Naive thymus-derived CD8-positive, alpha-beta T cell (primary cell): ENCODE results near the gene SARS1. TPM values are rescaled to one million over a fixed set of nuclear protein-coding genes. Genes with fewer than 3 reads are reported as not detected.
"Not testable (repeated sequence)": the region's sequence is repeated elsewhere in the genome, so short reads cannot be mapped to it uniquely, and the experiment has no call there.

ENCODE experiments used
- ATAC-seq, 2 donors: fragments of 150-1000 bp; cut with Tn5 transposase in 1 of 2; sonication (Bioruptor Pico), chemical (Tn5 transposase) in 1 of 2; 1 replicate in 1 of 2; 2 replicates in 1 of 2; pipeline ENCODE4 v1.10.0; 2021; ENCODE audit warnings: mild to moderate bottlenecking in 2 of 2, moderate library complexity in 2 of 2
- POLR2A ChIA-PET: fragments of 350-600 bp; sonication (Branson Sonifier 250); formaldehyde crosslinking; loops from one replicate; lab custom pipeline; 2021; ENCODE audit warnings: antibody characterized with exemption; lab: Charles Lee
- DNase-seq, 10 donors: peaks; one replicate each; pipeline versions ENCODE4 v3.0.0 to v3.0.0-alpha.2; 2020 to 2022
- H3K27ac Mint-ChIP-seq, 10 donors: one replicate each; pipeline ENCODE4 v1.8.0; 2020 to 2022; ENCODE audit warnings: mild to moderate bottlenecking in 10 of 10, mixed read lengths in 10 of 10, moderate library complexity in 4 of 10, inconsistent platforms in 1 of 10
- H3K27me3 Mint-ChIP-seq, 5 donors: one replicate each; pipeline ENCODE4 v1.8.0; 2021 to 2022; ENCODE audit warnings: mixed read lengths in 5 of 5
- H3K36me3 Mint-ChIP-seq, 3 donors: one replicate each; pipeline ENCODE4 v1.8.0; 2020 to 2022; ENCODE audit warnings: mixed read lengths in 3 of 3, mild to moderate bottlenecking in 2 of 3, inconsistent platforms in 1 of 3
- H3K4me1 Mint-ChIP-seq, 4 donors: one replicate each; pipeline ENCODE4 v1.8.0; 2021 to 2022; ENCODE audit warnings: mixed read lengths in 4 of 4
- H3K4me3 Mint-ChIP-seq, 10 donors: one replicate each; pipeline ENCODE4 v1.8.0; 2020 to 2022; ENCODE audit warnings: mild to moderate bottlenecking in 10 of 10, mixed read lengths in 10 of 10, moderate library complexity in 6 of 10, inconsistent platforms in 1 of 10
- H3K9me3 Mint-ChIP-seq, 9 donors: one replicate each; pipeline ENCODE4 v1.8.0; 2020 to 2022; ENCODE audit warnings: mixed read lengths in 9 of 9, mild to moderate bottlenecking in 3 of 9, inconsistent platforms in 1 of 9, moderate library complexity in 1 of 9
- polyA plus RNA-seq, 3 donors: library from polyadenylated mRNA; unstranded; fragments of 300-500 nt; fragmentation: Illumina TruSeq; gene quantifications; one replicate each; pipeline ENCODE4 v1.2.3, GENCODE V29; 2021
- total RNA-seq, 8 experiments: library from RNA in 2 of 8; stranded (reverse) in 2 of 8; gene quantifications; one replicate each; pipeline ENCODE4 v1.2.3 and lab custom pipeline; 2021 to 2026

Gene SARS1
- total and polyA plus RNA-seq, 5 experiments from 2014 or later = 117 to 211 (median 154) TPM

DNA sequence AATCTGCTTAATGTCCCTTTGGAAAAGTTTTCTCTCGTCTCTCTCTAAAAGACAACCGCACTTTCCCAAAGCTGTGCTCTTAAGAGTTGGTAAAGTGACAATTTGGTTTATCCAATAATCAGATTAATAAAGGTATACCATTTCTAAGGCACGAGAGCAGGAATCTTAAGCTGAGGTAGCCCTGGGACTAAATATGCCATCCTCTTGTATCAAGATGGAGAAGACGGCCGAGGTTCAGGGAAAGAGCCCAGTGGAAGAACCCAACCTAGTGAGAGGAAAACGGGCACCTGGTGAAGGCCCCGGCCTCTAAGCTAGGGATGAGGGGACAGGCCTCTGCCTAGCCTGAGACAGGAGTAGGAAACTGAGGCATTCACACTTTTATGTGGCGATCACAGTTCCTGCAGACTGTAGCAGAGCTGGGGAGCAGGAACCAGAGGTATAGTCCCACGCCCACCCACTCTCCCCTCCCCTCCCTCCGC, 334 bp upstream of the SARS1 start:
- Mint-ChIP-seq H3K4me1 (peaks cover 21 to 40% (median 33%) of the 10 kb centered on the region in 4 donors), H3K9me3 (no peaks in the 10 kb centered on the region), H3K36me3 (peaks cover under 1 to 23% (median 4%) of the 10 kb centered on the region in 3 donors), H3K4me3 (peak overlapping the region; percentile 93 to 100 (median 99)), H3K27me3 (peaks cover 0 to 3% (median 0%) of the 10 kb centered on the region in 5 donors), H3K27ac (peak overlapping the region in 9 of 10 donors; percentile 60 to 99 (median 97))
- DNase-seq (no peak), ATAC-seq (peak in 1 of 2 donors; percentile 85)
- POLR2A ChIA-PET = interaction anchor here (0.6 to 2.5 kb wide), 23 partner anchors 8 to 1126 kb away, joined by 3 to 27 read pairs (median 6); partner anchors contain the start of genes CELSR2, GNAI3, PRPF38B and PSMA5

DNA sequence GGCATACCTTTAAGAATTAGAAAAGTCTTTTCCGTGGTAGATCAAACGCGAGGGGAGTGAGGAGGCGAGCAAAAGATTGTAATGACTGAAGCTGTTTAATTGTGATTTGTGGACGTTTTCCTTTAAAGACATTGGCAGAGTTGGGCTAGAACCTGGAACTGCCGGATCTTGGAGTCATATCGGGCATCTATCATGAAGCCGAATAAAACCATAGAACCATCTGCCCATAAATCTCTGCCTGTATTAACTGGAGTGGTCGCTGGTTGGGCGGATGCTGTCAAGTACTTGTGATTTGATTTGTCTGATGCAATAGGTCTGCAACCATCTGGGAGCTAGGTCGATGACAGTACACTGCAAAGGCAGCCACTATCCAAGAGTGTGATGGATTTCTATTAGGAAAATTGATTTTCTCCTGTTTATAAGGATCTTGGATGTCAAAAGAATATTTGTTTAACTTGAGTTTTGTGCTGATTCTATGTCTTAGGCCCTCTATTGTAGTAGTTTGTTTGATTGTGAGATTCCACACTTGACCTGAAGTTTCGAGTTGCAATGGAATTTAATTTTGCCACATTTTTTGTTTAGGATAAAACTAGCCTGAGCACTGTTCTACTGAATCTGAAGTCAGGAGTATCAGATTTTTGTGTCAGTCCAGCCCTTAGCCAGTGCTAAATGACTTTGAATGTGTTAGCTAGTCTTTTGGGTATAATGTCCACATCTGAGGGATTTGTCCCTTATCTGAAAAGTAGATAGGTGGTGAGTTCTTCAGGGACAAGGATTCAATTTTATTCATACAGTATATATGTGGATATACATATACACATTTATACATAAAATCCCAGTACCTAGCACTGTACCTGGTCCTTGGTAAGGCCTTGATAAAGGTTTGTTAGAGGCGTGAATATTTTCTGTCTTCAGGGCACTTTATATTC, 1.2 kb downstream of the SARS1 start:
- Mint-ChIP-seq H3K27ac (peak overlapping the region; percentile 92 to 99 (median 97)), H3K36me3 (peaks cover 4 to 34% (median 6%) of the 10 kb centered on the region in 3 donors), H3K4me3 (peak overlapping the region; percentile 93 to 100 (median 99)), H3K27me3 (no peaks in the 10 kb centered on the region), H3K9me3 (no peaks in the 10 kb centered on the region), H3K4me1 (peaks cover 24 to 49% (median 38%) of the 10 kb centered on the region in 4 donors)
- peak in 1 of 10 donors; percentile 11 for DNase-seq
- POLR2A ChIA-PET = interaction anchor here (0.5 to 2.5 kb wide), 21 partner anchors 9 to 586 kb away, joined by 3 to 27 read pairs (median 6); partner anchors contain the start of genes ATXN7L2, CELSR2, GNAI3 and PSMA5
- ATAC-seq = no peak

DNA sequence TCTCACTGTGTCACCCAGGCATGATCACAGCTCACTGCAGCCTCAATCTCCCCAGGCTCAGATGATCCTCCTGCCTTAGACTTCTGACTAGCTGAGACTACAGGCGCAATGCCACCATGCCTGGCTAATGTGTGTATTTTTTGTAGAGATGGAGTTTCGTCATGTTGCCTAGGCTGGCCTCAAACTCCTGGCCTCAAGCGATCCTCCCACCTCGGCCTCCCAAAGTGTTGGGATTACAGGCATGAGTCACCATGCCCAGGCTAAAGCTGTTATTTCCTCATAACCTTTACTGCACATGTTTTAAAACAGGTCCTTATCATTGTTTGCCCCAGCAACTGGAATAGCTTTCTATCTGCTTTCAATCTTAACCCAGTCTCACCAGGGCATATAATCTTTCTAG, 2.9 kb downstream of the SARS1 start:
- peaks cover 28 to 62% (median 49%) of the 10 kb centered on the region in 4 donors for H3K4me1 Mint-ChIP-seq
- POLR2A ChIA-PET = no interaction called here
- peak overlapping the region; percentile 14 to 99 (median 96) for H3K4me3 Mint-ChIP-seq
- H3K9me3 Mint-ChIP-seq = no peaks in the 10 kb centered on the region
- ATAC-seq (no peak), DNase-seq (no peak)
- peaks cover 4 to 43% (median 6%) of the 10 kb centered on the region in 3 donors for H3K36me3 Mint-ChIP-seq
- no peaks in the 10 kb centered on the region for H3K27me3 Mint-ChIP-seq
- peak overlapping the region in 8 of 10 donors; percentile 14 to 95 (median 57) for H3K27ac Mint-ChIP-seq

- Mint-ChIP-seq H3K4me3 (peak overlapping the region in 7 of 10 donors; percentile 1 to 77 (median 35)), H3K36me3 (peaks cover 4 to 55% (median 10%) of the 10 kb centered on the region in 3 donors)
- POLR2A ChIA-PET = interaction anchor here (1.1 kb wide), 1 partner anchor 20 kb away, joined by 3 read pairs; no protein-coding TSS in a partner anchor
Observed at GRCh38 chr1:109218516-109218915, 4.8 kb downstream of the SARS1 start.

GRCh38 chr1:109221201-109221600, 7.5 kb downstream of the SARS1 start:
- not testable (repeated sequence) for ATAC-seq, H3K27me3 Mint-ChIP-seq, DNase-seq, H3K9me3 Mint-ChIP-seq
- POLR2A ChIA-PET = interaction anchor here (0.7 kb wide), 1 partner anchor 18 kb away, joined by 5 read pairs; no protein-coding TSS in a partner anchor
- peaks cover 4 to 67% (median 9%) of the 10 kb centered on the region in 3 donors for H3K36me3 Mint-ChIP-seq
- H3K4me3 Mint-ChIP-seq = peak overlapping the region in 1 of 10 donors; percentile 49
- peak overlapping the region in 3 of 10 donors; percentile 3 to 36 (median 6) for H3K27ac Mint-ChIP-seq
- peaks cover 24 to 63% (median 51%) of the 10 kb centered on the region in 4 donors for H3K4me1 Mint-ChIP-seq

More at GRCh38 chr1:109218516-109218915, 4.8 kb downstream of the SARS1 start:
- H3K9me3 Mint-ChIP-seq = no peaks in the 10 kb centered on the region
- H3K27ac Mint-ChIP-seq = peak overlapping the region in 1 of 10 donors; percentile 54
- ATAC-seq = no peak
- H3K27me3 Mint-ChIP-seq = no peaks in the 10 kb centered on the region
- DNase-seq = no peak
- H3K4me1 Mint-ChIP-seq = peaks cover 31 to 68% (median 58%) of the 10 kb centered on the region in 4 donors

- H3K36me3 Mint-ChIP-seq = peaks cover 0 to 79% (median 5%) of the 10 kb centered on the region in 3 donors
- POLR2A ChIA-PET = interaction anchor here (3.3 kb wide), 1 partner anchor 11 kb away, joined by 12 read pairs; the partner anchor contains the start of gene SARS1
- peak overlapping the region in 2 of 10 donors; percentile 11 to 32 for H3K27ac Mint-ChIP-seq
- DNase-seq = no peak
- H3K27me3 Mint-ChIP-seq = no peaks in the 10 kb centered on the region
- no peak for ATAC-seq
- H3K4me3 Mint-ChIP-seq = no peak overlapping the region
- H3K9me3 Mint-ChIP-seq = no peaks in the 10 kb centered on the region
- peaks cover 12 to 42% (median 32%) of the 10 kb centered on the region in 4 donors for H3K4me1 Mint-ChIP-seq
Observed at GRCh38 chr1:109225308-109225707, 11.6 kb downstream of the SARS1 start.

DNA sequence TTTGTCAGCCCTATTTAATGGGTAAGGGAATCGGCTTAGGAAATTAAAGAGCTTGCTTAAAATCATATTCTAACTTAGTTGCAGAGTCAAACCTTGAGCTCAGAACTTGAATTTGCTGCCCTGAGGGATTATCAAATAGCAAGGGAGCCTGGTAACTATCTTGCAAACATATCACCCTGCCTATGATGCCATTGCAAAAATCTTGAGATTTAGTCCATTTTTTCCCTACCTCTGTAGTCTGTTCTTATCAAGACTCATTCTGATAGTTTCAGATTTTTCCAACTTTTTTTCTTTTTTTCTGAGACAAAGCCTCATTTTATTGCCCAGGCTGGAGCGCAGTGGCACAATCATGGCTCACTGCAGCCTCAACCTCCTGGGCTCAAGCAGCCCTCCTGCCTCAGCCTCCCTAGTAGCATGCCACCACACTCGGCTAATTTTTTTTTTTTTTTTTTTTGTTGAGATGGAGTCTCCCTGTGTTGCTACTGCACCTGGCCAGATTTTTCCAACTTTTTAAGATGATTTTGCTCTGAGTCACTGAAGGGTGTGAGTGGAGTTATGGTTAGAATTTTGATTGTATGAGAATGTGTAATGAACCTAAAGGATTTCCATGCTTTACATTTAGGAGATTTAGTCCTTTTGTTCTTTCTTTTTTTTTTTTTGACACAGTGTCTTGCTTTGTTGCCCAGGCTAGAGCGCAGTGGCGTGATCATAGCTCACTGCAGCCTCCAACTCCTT, 12.2 kb downstream of the SARS1 start:
- H3K9me3 Mint-ChIP-seq = no peaks in the 10 kb centered on the region
- H3K36me3 Mint-ChIP-seq = peaks cover 0 to 82% (median 5%) of the 10 kb centered on the region in 3 donors
- POLR2A ChIA-PET = interaction anchor here (1.3 kb wide), 1 partner anchor 12 kb away, joined by 8 read pairs; the partner anchor contains the start of gene SARS1
- H3K4me1 Mint-ChIP-seq = peaks cover 9 to 39% (median 29%) of the 10 kb centered on the region in 4 donors
- peak overlapping the region in 5 of 10 donors; percentile 11 to 43 (median 20) for H3K27ac Mint-ChIP-seq
- ATAC-seq (no peak), DNase-seq (no peak)
- no peaks in the 10 kb centered on the region for H3K27me3 Mint-ChIP-seq
- H3K4me3 Mint-ChIP-seq = peak overlapping the region in 1 of 10 donors; percentile 14

- no peaks in the 10 kb centered on the region for H3K27me3 Mint-ChIP-seq
- ATAC-seq (no peak), DNase-seq (no peak)
- peak overlapping the region in 2 of 10 donors; percentile 12 to 29 for H3K27ac Mint-ChIP-seq
- H3K36me3 Mint-ChIP-seq = peaks cover 0 to 91% (median 3%) of the 10 kb centered on the region in 3 donors
- no peak overlapping the region for H3K4me3 Mint-ChIP-seq
- peaks cover 8 to 23% (median 16%) of the 10 kb centered on the region in 4 donors for H3K4me1 Mint-ChIP-seq
- H3K9me3 Mint-ChIP-seq = no peaks in the 10 kb centered on the region
- POLR2A ChIA-PET = no interaction called here
Observed at GRCh38 chr1:109228167-109228566, 14.4 kb downstream of the SARS1 start.

DNA sequence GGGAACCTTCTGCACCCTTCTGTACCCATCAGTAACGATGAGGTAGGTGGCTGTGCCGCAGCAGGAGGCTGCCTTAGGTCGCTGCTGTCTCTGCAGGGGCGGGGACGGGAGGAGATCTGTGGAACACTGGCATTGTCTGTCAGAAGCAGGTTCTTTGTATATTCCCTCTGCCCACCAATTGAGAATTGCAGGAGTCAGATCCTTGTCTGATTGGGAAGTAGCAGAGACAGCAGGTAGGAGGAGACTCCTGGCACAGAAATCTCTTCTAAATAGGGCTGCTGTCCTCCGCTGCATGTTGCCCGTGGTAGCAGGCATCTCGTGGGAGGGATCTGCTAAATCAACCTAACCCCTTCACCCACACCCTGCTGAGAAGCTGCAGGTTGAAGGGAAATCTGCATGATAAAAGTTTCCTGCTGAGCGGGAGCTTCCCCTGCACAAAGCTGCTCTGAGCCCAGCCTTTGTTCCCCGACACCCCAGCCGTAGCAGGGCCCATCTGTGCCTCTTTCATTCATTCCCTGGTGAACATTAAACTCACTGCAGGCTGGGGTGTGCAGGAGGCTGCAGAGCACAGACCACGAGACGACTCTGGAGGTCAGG, 15.9 kb downstream of the SARS1 start:
- Mint-ChIP-seq H3K4me3 (no peak overlapping the region), H3K4me1 (peaks cover 5 to 18% (median 10%) of the 10 kb centered on the region in 4 donors), H3K9me3 (no peaks in the 10 kb centered on the region), H3K36me3 (peaks cover 0 to 90% (median 3%) of the 10 kb centered on the region in 3 donors), H3K27me3 (no peaks in the 10 kb centered on the region), H3K27ac (peak overlapping the region in 1 of 10 donors; percentile 76)
- POLR2A ChIA-PET = no interaction called here
- DNase-seq = no peak
- no peak for ATAC-seq

DNA sequence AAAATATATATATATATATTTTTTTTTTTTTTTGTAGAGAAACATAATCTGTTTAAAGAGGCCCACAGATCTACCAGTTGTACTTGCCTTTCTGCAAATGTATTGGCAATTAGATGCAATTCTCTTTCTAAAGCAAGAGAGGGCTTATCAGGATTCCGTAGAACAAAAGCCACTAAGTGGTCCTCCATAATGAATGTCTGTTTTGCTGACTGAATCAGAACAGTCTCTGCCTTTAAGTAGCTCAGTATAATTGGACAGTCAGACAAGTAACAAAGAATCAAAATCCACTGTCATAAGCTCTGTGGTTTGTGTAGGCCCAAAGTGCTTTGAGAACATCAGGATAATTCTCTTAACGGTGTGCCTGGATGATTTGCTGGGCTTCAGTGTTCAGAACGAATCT, 17.3 kb downstream of the SARS1 start:
- H3K36me3 Mint-ChIP-seq = peaks cover 0 to 92% (median 5%) of the 10 kb centered on the region in 3 donors
- H3K4me1 Mint-ChIP-seq = peaks cover under 1 to 19% (median 4%) of the 10 kb centered on the region in 4 donors
- POLR2A ChIA-PET = interaction anchor here (1.8 kb wide), 1 partner anchor 17 kb away, joined by 5 read pairs; the partner anchor contains the start of gene SARS1
- H3K9me3 Mint-ChIP-seq = no peaks in the 10 kb centered on the region
- H3K27ac Mint-ChIP-seq = peak overlapping the region in 2 of 10 donors; percentile 17 to 37
- ATAC-seq = no peak
- DNase-seq = no peak
- no peak overlapping the region for H3K4me3 Mint-ChIP-seq
- H3K27me3 Mint-ChIP-seq = no peaks in the 10 kb centered on the region

- Mint-ChIP-seq H3K9me3 (no peaks in the 10 kb centered on the region), H3K4me3 (no peak overlapping the region), H3K4me1 (peaks cover 0 to 12% (median 3%) of the 10 kb centered on the region in 4 donors), H3K27me3 (no peaks in the 10 kb centered on the region), H3K36me3 (peaks cover 0 to 86% (median 7%) of the 10 kb centered on the region in 3 donors), H3K27ac (peak overlapping the region in 8 of 10 donors; percentile 26 to 87 (median 60))
- POLR2A ChIA-PET = no interaction called here
- DNase-seq (no peak), ATAC-seq (no peak)
Observed at GRCh38 chr1:109235137-109235536, 21.4 kb downstream of the SARS1 start.
